Motor neuron (in vitro differentiated cells): ENCODE results near the gene JUNB. TPM values are rescaled to one million over a fixed set of nuclear protein-coding genes. Genes with fewer than 3 reads are reported as not detected.

Experiments
- ATAC-seq, 8 experiments: fragments of 200-7000 bp; cut with Tn5 transposase; replicated peaks in 6 of 8; 2 replicates each; pipeline ENCODE4 v1.8.0; 2021; ENCODE audit warnings: mild to moderate bottlenecking in 8 of 8, moderate library complexity in 8 of 8
- H3K27ac ChIP-seq, 2 donors: fragments of 250-450 bp; sonication (Bioruptor Pico); 2 replicates each; pipeline ENCODE4 v1.9.0; 2021; ENCODE audit warnings: antibody characterized with exemption in 2 of 2, mild to moderate bottlenecking in 2 of 2, moderate library complexity in 1 of 2
- H3K4me1 ChIP-seq, 2 donors: fragments of 250-450 bp; sonication (Bioruptor Pico); replicated peaks in 1 of 2; 2 replicates each; pipeline ENCODE4 v1.6.1; 2021; ENCODE audit warnings: antibody characterized with exemption in 2 of 2, mild to moderate bottlenecking in 2 of 2, moderate library complexity in 1 of 2
- H3K4me3 ChIP-seq, 5 donors: fragments of 250-450 bp; sonication (Bioruptor Pico); 2 replicates each; pipeline ENCODE4 v1.9.0; 2021; ENCODE audit warnings: antibody characterized with exemption in 5 of 5, mild to moderate bottlenecking in 5 of 5, moderate library complexity in 4 of 5
- WGBS, 10 experiments: fragments of 450-650 bp; shearing (Covaris generic); methylation state at CpG; one replicate each; pipeline ENCODE4 v1.0.0; 2022; 5-methylcytosine and 5-hydroxymethylcytosine counted together
- in situ Hi-C, 9 experiments: fragments of 400-800 bp; cut with MboI; loops; one replicate each; pipeline ENCODE4 v1.15.0; 2021; ENCODE audit warnings: low sequenced_read_pairs in 9 of 9, low pct_unique_long_range_greater_than_20kb in 2 of 9; ENCODE audit not compliant: unreplicated experiment in 9 of 9
- total RNA-seq, 8 experiments: library from RNA; unstranded; fragments of 300-600 nt; gene quantifications; 2 replicates each; pipeline versions ENCODE4 v1.2.3 to v1.2.4, GENCODE V29; 2022

JUNB gene
- total RNA-seq, 8 experiments from 2014 or later: 11.0 to 115 (median 45.8) TPM

GRCh38 chr19:12836529-12836863 lies 45.2 kb downstream of the JUNB start:
- Histone ChIP-seq H3K27ac (no peak overlapping the region), H3K4me1 (peaks cover 14 to 21% of the 10 kb centered on the region in 2 donors), H3K4me3 (no peak overlapping the region)
- no peak for ATAC-seq
- in situ Hi-C loops: no loop called here
- 0 to 60% (median 9%) methylated on average over 1 to 6 of the region's 6 CpGs; no CpG with 5 or more reads in 5 of the 10 experiments for WGBS, 10 experiments

- no peak for ATAC-seq
- H3K27ac ChIP-seq: no peak overlapping the region
- 55 to 94% (median 77%) methylated on average over 1 to 4 of the region's 4 CpGs; no CpG with 5 or more reads in 1 of the 10 experiments for WGBS, 10 experiments
- no peak overlapping the region for H3K4me3 ChIP-seq
- in situ Hi-C loops: no loop called here
- H3K4me1 ChIP-seq: peaks cover 22 to 28% of the 10 kb centered on the region in 2 donors
Measured at GRCh38 chr19:12837225-12837624, 45.9 kb downstream of the JUNB start.

- Histone ChIP-seq H3K4me1 (peaks cover 22 to 24% of the 10 kb centered on the region in 2 donors), H3K27ac (peak within 1 kb of the TSS; percentile 71 to 94), H3K4me3 (peak within 1 kb of the TSS; percentile 44 to 92 (median 67))
- WGBS, 10 experiments: no CpG with 5 or more reads among the region's 69 CpGs
- peak; percentile 49 to 73 (median 58) for ATAC-seq
- in situ Hi-C loops: no loop called here
Measured at GRCh38 chr19:12838182-12838885, 47.0 kb downstream of the JUNB start, which contains the start of gene MAST1. Gene MAST1, plus strand, starts transcription at chr19:12838515. Its CDS starts 58 bp downstream, at chr19:12838573.

- peak in 5 of 8 experiments; percentile 7 to 27 (median 17) for ATAC-seq
- peak overlapping the region; percentile 71 to 94 for H3K27ac ChIP-seq
- H3K4me3 ChIP-seq: peak overlapping the region; percentile 44 to 92 (median 67)
- 0 to 100% (median 45%) methylated on average over 1 to 4 of the region's 21 CpGs; no CpG with 5 or more reads in 4 of the 10 experiments for WGBS, 10 experiments
- H3K4me1 ChIP-seq: peaks cover 21 to 22% of the 10 kb centered on the region in 2 donors
- in situ Hi-C loops: no loop called here
Measured at GRCh38 chr19:12838886-12839756, 47.8 kb downstream of the JUNB start.

- 7 to 70% (median 40%) methylated on average over 2 to 16 of the region's 43 CpGs; no CpG with 5 or more reads in 3 of the 10 experiments for WGBS, 10 experiments
- peak; percentile 12 to 72 (median 46) for ATAC-seq
- in situ Hi-C loops: loop anchor here in 1 of 9 experiments (10.0 kb wide), 1 partner anchor 76 kb away; no protein-coding TSS in a partner anchor
- H3K27ac ChIP-seq: peak overlapping the region; percentile 3 to 59
- peak overlapping the region; percentile 26 to 92 (median 55) for H3K4me3 ChIP-seq
- H3K4me1 ChIP-seq: peaks cover 21 to 22% of the 10 kb centered on the region in 2 donors
Measured at GRCh38 chr19:12840091-12841079, 49.1 kb downstream of the JUNB start.

- ATAC-seq: peak in 7 of 8 experiments; percentile 5 to 77 (median 67)
- in situ Hi-C loops: loop anchor here in 1 of 9 experiments (10.0 kb wide), 1 partner anchor 76 kb away; no protein-coding TSS in a partner anchor
- Histone ChIP-seq H3K27ac (peak overlapping the region; percentile 3 to 70), H3K4me3 (peak overlapping the region; percentile 26 to 92 (median 55)), H3K4me1 (peaks cover 21 to 22% of the 10 kb centered on the region in 2 donors)
- 0 to 26% (median 0%) methylated on average over 1 to 7 of the region's 29 CpGs; no CpG with 5 or more reads in 4 of the 10 experiments for WGBS, 10 experiments
Measured at GRCh38 chr19:12841094-12841493, 49.8 kb downstream of the JUNB start.

GRCh38 chr19:12842511-12842910 lies 51.2 kb downstream of the JUNB start:
- no peak for ATAC-seq
- Histone ChIP-seq H3K4me1 (peaks cover 25 to 29% of the 10 kb centered on the region in 2 donors), H3K4me3 (no peak overlapping the region), H3K27ac (no peak overlapping the region)
- in situ Hi-C loops: loop anchor here in 1 of 9 experiments (10.0 kb wide), 1 partner anchor 78 kb away; no protein-coding TSS in a partner anchor
- WGBS, 10 experiments: 84 to 92% (median 90%) methylated on average over 2 to 8 of the region's 18 CpGs; no CpG with 5 or more reads in 6 of the 10 experiments

Other genes with a start within 250 kb of the JUNB start
- 10 to 100 TPM in 6 of 8 experiments, 1 to 10 TPM in 2; 4.0 to 20.6 (median 15.5) TPM for gene ZNF564, start 240.0 kb upstream of the JUNB start, total RNA-seq
- 10 to 100 TPM in 1 of 8 experiments, 1 to 10 TPM in 7; 6.0 to 11.1 (median 7.3) TPM for gene ZNF490, start 180.7 kb upstream of the JUNB start, total RNA-seq
- 10 to 100 TPM; 12.1 to 26.4 (median 17.6) TPM for gene ZNF791, start 180.6 kb upstream of the JUNB start, total RNA-seq
- 10 to 100 TPM; 12.3 to 95.9 (median 38.0) TPM for gene MAN2B1, start 124.7 kb upstream of the JUNB start, total RNA-seq
- gene WDR83, start 124.7 kb upstream of the JUNB start, total RNA-seq: 10 to 100 TPM; 11.4 to 18.0 (median 14.6) TPM
- 100 to 1,000 TPM in 2 of 8 experiments, 10 to 100 TPM in 6; 49.1 to 112 (median 79.9) TPM for gene DHPS, start 109.6 kb upstream of the JUNB start, total RNA-seq
- gene GNG14, start 103.5 kb upstream of the JUNB start, total RNA-seq: 1 to 10 TPM in 2 of 8 experiments, not detected in 6; 3.7 to 5.7 TPM
- gene FBXW9, start 94.9 kb upstream of the JUNB start, total RNA-seq: 10 to 100 TPM in 6 of 8 experiments, 1 to 10 TPM in 2; 4.1 to 21.2 (median 11.7) TPM
- gene TNPO2, start 67.6 kb upstream of the JUNB start, total RNA-seq: 100 to 1,000 TPM in 2 of 8 experiments, 10 to 100 TPM in 6; 51.3 to 119 (median 67.1) TPM
- gene TRIR, start 56.8 kb upstream of the JUNB start, total RNA-seq: 100 to 1,000 TPM; 103 to 157 (median 125) TPM
- gene GET3, start 54.0 kb upstream of the JUNB start, total RNA-seq: 10 to 100 TPM; 43.3 to 94.2 (median 62.3) TPM
- gene BEST2, start 39.7 kb upstream of the JUNB start, total RNA-seq: under 1 TPM in 5 of 8 experiments, not detected in 3; 0.11 to 1.00 (median 0.42) TPM
- gene HOOK2, start 15.9 kb upstream of the JUNB start, total RNA-seq: 10 to 100 TPM in 7 of 8 experiments, 1 to 10 TPM in 1; 8.0 to 40.9 (median 12.9) TPM
- gene PRDX2, start 10.3 kb downstream of the JUNB start, total RNA-seq: 100 to 1,000 TPM; 293 to 612 (median 357) TPM
- 1 to 10 TPM in 3 of 8 experiments, under 1 TPM in 2, not detected in 3; 0.25 to 7.7 (median 1.1) TPM for gene THSD8, start 10.6 kb downstream of the JUNB start, total RNA-seq
- 10 to 100 TPM in 5 of 8 experiments, 1 to 10 TPM in 3; 4.2 to 42.4 (median 12.3) TPM for gene RNASEH2A, start 15.1 kb downstream of the JUNB start, total RNA-seq
- 1 to 10 TPM in 3 of 8 experiments, under 1 TPM in 4, not detected in 1; 0.56 to 1.9 (median 0.92) TPM for gene RTBDN, start 43.1 kb downstream of the JUNB start, total RNA-seq
- 10 to 100 TPM in 5 of 8 experiments, 1 to 10 TPM in 1, under 1 TPM in 2; 0.25 to 41.1 (median 16.6) TPM for gene MAST1, start 47.0 kb downstream of the JUNB start, total RNA-seq
- 10 to 100 TPM in 4 of 8 experiments, 1 to 10 TPM in 4; 2.2 to 70.1 (median 11.9) TPM for gene DNASE2, start 90.0 kb downstream of the JUNB start, total RNA-seq
- under 1 TPM in 4 of 8 experiments, not detected in 4; 0.11 to 0.33 (median 0.21) TPM for gene KLF1, start 95.7 kb downstream of the JUNB start, total RNA-seq
- gene GCDH, start 99.7 kb downstream of the JUNB start, total RNA-seq: 10 to 100 TPM in 5 of 8 experiments, 1 to 10 TPM in 3; 6.4 to 42.4 (median 17.4) TPM
- gene SYCE2, start 127.8 kb downstream of the JUNB start, total RNA-seq: 1 to 10 TPM in 1 of 8 experiments, under 1 TPM in 6, not detected in 1; 0.23 to 1.0 (median 0.71) TPM
- gene FARSA, start 142.2 kb downstream of the JUNB start, total RNA-seq: 100 to 1,000 TPM in 3 of 8 experiments, 10 to 100 TPM in 5; 49.5 to 112 (median 74.9) TPM
- gene CALR, start 147.1 kb downstream of the JUNB start, total RNA-seq: 100 to 1,000 TPM; 289 to 982 (median 397) TPM
- gene RAD23A, start 154.4 kb downstream of the JUNB start, total RNA-seq: 100 to 1,000 TPM in 2 of 8 experiments, 10 to 100 TPM in 6; 41.9 to 114 (median 67.4) TPM
- gene GADD45GIP1, start 165.7 kb downstream of the JUNB start, total RNA-seq: 10 to 100 TPM; 18.2 to 51.6 (median 28.3) TPM
- under 1 TPM in 6 of 8 experiments, not detected in 2; 0.09 to 0.47 (median 0.31) TPM for gene DAND5, start 178.1 kb downstream of the JUNB start, total RNA-seq
- 10 to 100 TPM in 4 of 8 experiments, under 1 TPM in 4; under 0.01 to 72.3 (median 6.4) TPM for gene NFIX, start 204.0 kb downstream of the JUNB start, total RNA-seq